H9 (cell line): ENCODE data around the gene FAM180B. TPM values are rescaled to one million over a fixed set of nuclear protein-coding genes. Genes with fewer than 3 reads are reported as not detected.

ENCODE experiments used
- DNase-seq: peaks from one replicate; pipeline ENCODE4 v3.0.0-alpha.2; 2017
- H2AFZ ChIP-seq: one replicate; pipeline ENCODE4 v1.6.1; 2013; ENCODE audit warnings: mild to moderate bottlenecking, low read length, control low read depth, moderate library complexity
- H2AK5ac ChIP-seq: 2 replicates; pipeline ENCODE4 v1.6.1; 2013; ENCODE audit warnings: low read length, control low read depth, mixed read lengths; ENCODE audit not compliant: insufficient read length
- H2BK120ac ChIP-seq: one replicate; pipeline ENCODE4 v1.6.1; 2013; ENCODE audit warnings: low read depth, mild to moderate bottlenecking, low read length, control low read depth, inconsistent platforms; ENCODE audit not compliant: poor library complexity, severe bottlenecking
- H2BK12ac ChIP-seq: 2 replicates; pipeline ENCODE4 v1.6.1; 2013; ENCODE audit warnings: low read length, control low read depth, mixed read lengths, low read depth; ENCODE audit not compliant: insufficient read length
- H2BK15ac ChIP-seq: 2 replicates; pipeline ENCODE4 v1.6.1; 2013; ENCODE audit warnings: low read depth, low read length, control low read depth
- H2BK20ac ChIP-seq: one replicate; pipeline ENCODE4 v1.6.1; 2013; ENCODE audit warnings: low read depth, mild to moderate bottlenecking, low read length, control low read depth, inconsistent platforms; ENCODE audit not compliant: poor library complexity, severe bottlenecking
- H2BK5ac ChIP-seq: 2 replicates; pipeline ENCODE4 v1.6.1; 2013; ENCODE audit warnings: low read length, control low read depth, mixed read lengths; ENCODE audit not compliant: insufficient read length
- H3K14ac ChIP-seq: 2 replicates; pipeline ENCODE4 v1.6.1; 2013; ENCODE audit warnings: low read length, control low read depth; ENCODE audit not compliant: insufficient read depth
- H3K18ac ChIP-seq: 2 replicates; pipeline ENCODE4 v1.6.1; 2013; ENCODE audit warnings: low read depth, mild to moderate bottlenecking, mixed read lengths, low read length, control low read depth; ENCODE audit not compliant: insufficient read length
- H3K23ac ChIP-seq: 2 replicates; pipeline ENCODE4 v1.6.1; 2013; ENCODE audit warnings: low read length, control low read depth, mixed read lengths, low read depth; ENCODE audit not compliant: insufficient read length
- H3K23me2 ChIP-seq: 2 replicates; pipeline ENCODE4 v1.6.1; 2013; ENCODE audit warnings: low read depth, mild to moderate bottlenecking, mixed read lengths, low read length, control low read depth; ENCODE audit not compliant: insufficient read length, poor library complexity, severe bottlenecking
- H3K27ac ChIP-seq: 2 replicates; pipeline ENCODE4 v1.5.1; 2013; ENCODE audit warnings: low read length, control low read depth, mixed read lengths, low read depth; ENCODE audit not compliant: insufficient read length
- H3K27me3 ChIP-seq: 2 replicates; pipeline ENCODE4 v1.6.1; 2013; ENCODE audit warnings: low read length, control low read depth, inconsistent platforms; ENCODE audit not compliant: insufficient read depth
- H3K4ac ChIP-seq: 2 replicates; pipeline ENCODE4 v1.6.1; 2013; ENCODE audit warnings: low read depth, mild to moderate bottlenecking, control low read depth, inconsistent platforms, low read length, moderate library complexity
- H3K4me1 ChIP-seq: 2 replicates; pipeline ENCODE4 v1.6.1; 2013; ENCODE audit warnings: low read length, control low read depth, inconsistent platforms; ENCODE audit not compliant: insufficient read depth
- H3K4me2 ChIP-seq: 2 replicates; pipeline ENCODE4 v1.6.1; 2013; ENCODE audit warnings: low read length, control low read depth, mixed read lengths; ENCODE audit not compliant: insufficient read length, insufficient read depth
- H3K56ac ChIP-seq: 2 replicates; pipeline ENCODE4 v1.6.1; 2013; ENCODE audit warnings: low read depth, mild to moderate bottlenecking, mixed read lengths, low read length, control low read depth; ENCODE audit not compliant: insufficient read length
- H3K79me1 ChIP-seq: 2 replicates; pipeline ENCODE4 v1.6.1; 2013; ENCODE audit warnings: low read depth, mild to moderate bottlenecking, moderate library complexity, low read length, control low read depth, inconsistent platforms; ENCODE audit not compliant: insufficient read depth, poor library complexity, severe bottlenecking
- H3K79me2 ChIP-seq: 2 replicates; pipeline ENCODE4 v1.6.1; 2013; ENCODE audit warnings: low read length, control low read depth, inconsistent platforms; ENCODE audit not compliant: insufficient read depth
- H3K9ac ChIP-seq: 2 replicates; pipeline ENCODE4 v1.6.1; 2013; ENCODE audit warnings: low read length, control low read depth, mixed read lengths; ENCODE audit not compliant: insufficient read length; ENCODE audit errors: extremely low read depth
- H3K9me3 ChIP-seq: one replicate; pipeline ENCODE4 v1.6.1; 2013; ENCODE audit warnings: low read depth, low read length, inconsistent platforms; ENCODE audit not compliant: control insufficient read depth
- H3T11ph ChIP-seq: one replicate; pipeline ENCODE4 v1.6.1; 2013; ENCODE audit warnings: mild to moderate bottlenecking, low read length, control low read depth, inconsistent platforms
- H4K20me1 ChIP-seq: one replicate; pipeline ENCODE4 v1.6.1; 2013; ENCODE audit not compliant: control insufficient read depth, insufficient read length, insufficient read depth
- H4K5ac ChIP-seq: 2 replicates; pipeline ENCODE4 v1.6.1; 2013; ENCODE audit warnings: low read depth, mild to moderate bottlenecking, mixed read lengths, low read length, control low read depth; ENCODE audit not compliant: insufficient read length
- H4K8ac ChIP-seq: replicated peaks from 2 replicates; pipeline ENCODE4 v1.6.1; 2013; ENCODE audit warnings: low read length, control low read depth, mixed read lengths, low read depth; ENCODE audit not compliant: insufficient read length
- H4K91ac ChIP-seq: 2 replicates; pipeline ENCODE4 v1.6.1; 2013; ENCODE audit warnings: low read depth, mild to moderate bottlenecking, moderate library complexity, mixed read lengths, low read length, control low read depth; ENCODE audit not compliant: insufficient read length
- H3K27ac Mint-ChIP-seq, 3 experiments: 2 replicates in 2 of 3; 3 replicates in 1 of 3; pipeline ENCODE4 v1.8.0; 2020 to 2021; ENCODE audit warnings: mixed read lengths in 3 of 3, mild to moderate bottlenecking in 1 of 3, moderate library complexity in 1 of 3
- H3K27me3 Mint-ChIP-seq: 2 replicates; pipeline ENCODE4 v1.8.0; 2021; ENCODE audit warnings: low read depth, mild to moderate bottlenecking, moderate library complexity, mixed read lengths
- H3K36me3 Mint-ChIP-seq, 3 experiments: 2 replicates in 2 of 3; 3 replicates in 1 of 3; pipeline ENCODE4 v1.8.0; 2020 to 2021; ENCODE audit warnings: low read depth in 3 of 3, mixed read lengths in 3 of 3; ENCODE audit not compliant: insufficient read depth in 1 of 3
- H3K4me1 Mint-ChIP-seq, 2 experiments: 2 replicates each; pipeline ENCODE4 v1.8.0; 2020; ENCODE audit warnings: mixed read lengths in 2 of 2
- H3K4me3 Mint-ChIP-seq, 2 experiments: 2 replicates in 1 of 2; 3 replicates in 1 of 2; pipeline ENCODE4 v1.8.0; 2020 to 2021; ENCODE audit warnings: mild to moderate bottlenecking in 2 of 2, mixed read lengths in 2 of 2, moderate library complexity in 1 of 2
- H3K9me3 Mint-ChIP-seq, 2 experiments: 2 replicates in 1 of 2; 3 replicates in 1 of 2; pipeline ENCODE4 v1.8.0; 2020; ENCODE audit warnings: mild to moderate bottlenecking in 2 of 2, mixed read lengths in 2 of 2, moderate library complexity in 1 of 2
- total RNA-seq: library from RNA; stranded (reverse); gene quantifications from 2 replicates; pipeline ENCODE4 v1.2.1, GENCODE V29; 2021
- TF ChIP-seq, protein P1 (sequence below): fragments of 200-600 bp; sonication (generic); conservative IDR thresholded peaks from 3 replicates; pipeline ENCODE4 v1.8.0; 2021; ENCODE audit warnings: antibody characterized with exemption, mild to moderate bottlenecking

Gene FAM180B
- total RNA-seq, 1 experiment from 2014 or later = 0.37 TPM

DNA sequence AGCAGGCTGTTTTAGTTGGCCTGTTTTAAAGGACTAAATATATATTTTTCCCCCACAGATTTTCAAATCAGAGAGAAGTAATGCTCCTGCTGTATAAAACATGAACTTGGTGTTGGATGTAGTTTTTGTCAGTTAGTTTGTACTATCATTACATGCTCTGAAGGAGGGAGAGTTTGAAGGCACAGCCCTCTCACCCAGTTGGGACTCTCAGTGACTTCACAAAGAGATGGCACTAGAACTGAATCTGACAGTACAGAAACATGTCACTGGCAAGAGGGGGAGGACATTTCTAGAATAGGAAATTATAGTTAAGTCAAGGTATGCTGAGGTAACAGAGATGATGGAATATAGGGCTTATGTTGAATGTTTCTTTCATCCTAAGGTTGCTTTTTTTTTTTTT is 28.8 kb downstream of the FAM180B start:
- H3T11ph ChIP-seq = no peak overlapping the region
- H3K4ac ChIP-seq = no peak overlapping the region
- H2BK15ac ChIP-seq = no peak overlapping the region
- no peaks in the 10 kb centered on the region for H4K20me1 ChIP-seq
- no peak overlapping the region for H3K18ac ChIP-seq
- no peaks in the 10 kb centered on the region for H3K23me2 ChIP-seq
- TF ChIP-seq, protein P1, sequence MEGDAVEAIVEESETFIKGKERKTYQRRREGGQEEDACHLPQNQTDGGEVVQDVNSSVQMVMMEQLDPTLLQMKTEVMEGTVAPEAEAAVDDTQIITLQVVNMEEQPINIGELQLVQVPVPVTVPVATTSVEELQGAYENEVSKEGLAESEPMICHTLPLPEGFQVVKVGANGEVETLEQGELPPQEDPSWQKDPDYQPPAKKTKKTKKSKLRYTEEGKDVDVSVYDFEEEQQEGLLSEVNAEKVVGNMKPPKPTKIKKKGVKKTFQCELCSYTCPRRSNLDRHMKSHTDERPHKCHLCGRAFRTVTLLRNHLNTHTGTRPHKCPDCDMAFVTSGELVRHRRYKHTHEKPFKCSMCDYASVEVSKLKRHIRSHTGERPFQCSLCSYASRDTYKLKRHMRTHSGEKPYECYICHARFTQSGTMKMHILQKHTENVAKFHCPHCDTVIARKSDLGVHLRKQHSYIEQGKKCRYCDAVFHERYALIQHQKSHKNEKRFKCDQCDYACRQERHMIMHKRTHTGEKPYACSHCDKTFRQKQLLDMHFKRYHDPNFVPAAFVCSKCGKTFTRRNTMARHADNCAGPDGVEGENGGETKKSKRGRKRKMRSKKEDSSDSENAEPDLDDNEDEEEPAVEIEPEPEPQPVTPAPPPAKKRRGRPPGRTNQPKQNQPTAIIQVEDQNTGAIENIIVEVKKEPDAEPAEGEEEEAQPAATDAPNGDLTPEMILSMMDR = no peak
- Mint-ChIP-seq H3K4me1 (no peaks in the 10 kb centered on the region), H3K9me3 (no peaks in the 10 kb centered on the region), H3K36me3 (peaks cover 6 to 32% (median 12%) of the 10 kb centered on the region in 3 experiments; a peak in 6 of 7 replicates), H3K4me3 (no peak overlapping the region), H3K27ac (0 out of 7 replicates have a peak overlapping the region, but pooled peaks of 1 of the 3 experiments have one; percentile 33), H3K27me3 (no peaks in the 10 kb centered on the region)
- no peak overlapping the region for H2BK5ac ChIP-seq
- no peak overlapping the region for H3K27ac ChIP-seq
- no peak overlapping the region for H2AFZ ChIP-seq
- H3K79me2 ChIP-seq = no peaks in the 10 kb centered on the region
- H4K8ac ChIP-seq = no peak overlapping the region
- no peak overlapping the region for H4K5ac ChIP-seq
- no peaks in the 10 kb centered on the region for H3K9me3 ChIP-seq
- no peaks in the 10 kb centered on the region for H3K79me1 ChIP-seq
- H3K4me1 ChIP-seq = no peaks in the 10 kb centered on the region
- no peak overlapping the region for H3K56ac ChIP-seq
- H4K91ac ChIP-seq = no peak overlapping the region
- H3K9ac ChIP-seq = no peak overlapping the region
- H3K23ac ChIP-seq = no peak overlapping the region
- H3K14ac ChIP-seq = no peak overlapping the region
- H2BK20ac ChIP-seq = no peak overlapping the region
- H3K4me2 ChIP-seq = no peak overlapping the region
- DNase-seq = no peak
- no peak overlapping the region for H2BK12ac ChIP-seq
- H2AK5ac ChIP-seq = no peak overlapping the region
- H3K27me3 ChIP-seq = no peaks in the 10 kb centered on the region
- no peak overlapping the region for H2BK120ac ChIP-seq
